HepG2 (cell line): ENCODE data around the gene MOCS1. TPM values are rescaled to one million over a fixed set of nuclear protein-coding genes. Genes with fewer than 3 reads are reported as not detected.

ENCODE experiments used
- ATAC-seq: fragments of 200-7000 bp; cut with Tn5 transposase; 3 replicates; pipeline ENCODE4 v1.9.1; 2020; ENCODE audit warnings: mild to moderate bottlenecking, moderate library complexity
- BruUV-seq: library from RNA; stranded (reverse); fragments of 400-500 nt; replicated peaks from 2 replicates; lab custom pipeline; 2021; lab: Mats Ljungman, UMichigan
- CTCF ChIA-PET: fragments of 300-600 bp; formaldehyde crosslinking; extraction: SDS; loops from one replicate; lab custom pipeline; 2021; ENCODE audit warnings: low total read pairs, inconsistent platforms, low intra/inter-chr PET ratio; lab: Yijun Ruan, JAX
- POLR2A ChIA-PET: fragments of 350-600 bp; sonication (Branson Sonifier 250); formaldehyde crosslinking; loops from one replicate; lab custom pipeline; 2020; ENCODE audit warnings: antibody characterized with exemption, inconsistent platforms; lab: Yijun Ruan, JAX
- DNase-seq: peaks from one replicate; pipeline ENCODE4 v3.0.0-alpha.2; 2015; ENCODE audit warnings: low spot score
- FAIRE-seq: peaks from 3 replicates; lab custom pipeline; 2011; peaks lifted over from hg19 to GRCh38; lab: Jason Lieb, UNC
- H2AFZ ChIP-seq: one replicate; pipeline ENCODE4 v1.6.1; 2011; ENCODE audit warnings: low read length, inconsistent platforms
- H3K27ac ChIP-seq: fragments of 300-600 bp; 3 replicates; pipeline ENCODE4 v1.8.0; 2011; ENCODE audit warnings: mixed run types, mild to moderate bottlenecking, mixed read lengths, low read length, inconsistent platforms; ENCODE audit not compliant: insufficient read depth; ENCODE audit errors: extremely low read length
- H3K27me3 ChIP-seq, 2 experiments: fragments of 200-600 bp in 1 of 2; 2 replicates in 1 of 2; 3 replicates in 1 of 2; pipeline versions ENCODE4 v1.6.0 to v1.8.0; 2011; ENCODE audit warnings: low read length in 2 of 2, mild to moderate bottlenecking in 2 of 2, moderate library complexity in 2 of 2, inconsistent platforms in 1 of 2; ENCODE audit not compliant: insufficient read depth in 2 of 2, control insufficient read depth in 1 of 2
- H3K36me3 ChIP-seq, 2 experiments: fragments of 200-600 bp in 1 of 2; replicated peaks in 1 of 2; 2 replicates in 1 of 2; 3 replicates in 1 of 2; pipeline versions ENCODE4 v1.5.1 to v1.8.0; 2011; ENCODE audit warnings: low read length in 2 of 2, inconsistent platforms in 1 of 2; ENCODE audit not compliant: insufficient read depth in 2 of 2, control insufficient read depth in 1 of 2
- H3K4me1 ChIP-seq: 2 replicates; pipeline ENCODE4 v1.5.1; 2012; ENCODE audit warnings: low read length, inconsistent platforms; ENCODE audit not compliant: insufficient read depth
- H3K4me2 ChIP-seq: 2 replicates; pipeline ENCODE4 v1.6.0; 2011; ENCODE audit warnings: low read depth, low read length, inconsistent platforms
- H3K4me3 ChIP-seq, 3 experiments: fragments of 200-600 bp in 1 of 3; sonication (generic), shearing (Covaris generic) in 1 of 3; replicated peaks in 1 of 3; 2 replicates each; pipeline ENCODE4 v1.5.1; 2011 to 2016; ENCODE audit warnings: low read length in 3 of 3, inconsistent platforms in 2 of 3, low read depth in 2 of 3, mild to moderate bottlenecking in 2 of 3, control low read depth in 1 of 3, mixed read lengths in 1 of 3; ENCODE audit not compliant: insufficient read depth in 1 of 3
- H3K79me2 ChIP-seq: one replicate; pipeline ENCODE4 v1.6.1; 2011; ENCODE audit warnings: low read length, inconsistent platforms; ENCODE audit not compliant: insufficient read depth
- H3K9ac ChIP-seq: 2 replicates; pipeline ENCODE4 v1.6.0; 2011; ENCODE audit warnings: mild to moderate bottlenecking, low read depth, low read length, inconsistent platforms; ENCODE audit not compliant: insufficient read depth
- H3K9me3 ChIP-seq: 2 replicates; pipeline ENCODE4 v1.5.1; 2012; ENCODE audit warnings: mild to moderate bottlenecking, low read length
- H4K20me1 ChIP-seq: 2 replicates; pipeline ENCODE4 v1.6.0; 2011; ENCODE audit warnings: inconsistent platforms, mild to moderate bottlenecking, low read length, moderate library complexity; ENCODE audit not compliant: insufficient read depth
- ADNP ChIP-seq: sonication (generic); formaldehyde crosslinking; IDR thresholded peaks from 2 replicates; pipeline ENCODE4 v1.4.0; 2020; ENCODE audit warnings: missing genetic modification reagents
- HNRNPH1 ChIP-seq: fragments of 200-400 bp; formaldehyde crosslinking; optimal IDR thresholded peaks from 2 replicates; pipeline ENCODE3; 2017; ENCODE audit warnings: mild to moderate bottlenecking, low read depth, low read length
- HNRNPK ChIP-seq: fragments of 200-400 bp; formaldehyde crosslinking; IDR thresholded peaks from 2 replicates; pipeline ENCODE4 v1.6.1; 2018; ENCODE audit warnings: low read length, low read depth, moderate library complexity, mild to moderate bottlenecking; ENCODE audit not compliant: poor library complexity, severe bottlenecking
- IKZF4 ChIP-seq: sonication (generic); formaldehyde crosslinking; IDR thresholded peaks from 2 replicates; pipeline ENCODE4 v1.5.1; 2020; ENCODE audit warnings: borderline replicate concordance, mild to moderate bottlenecking, low read depth, missing genetic modification reagents; ENCODE audit errors: not compliant biosample characterization
- JARID2 ChIP-seq: sonication (generic); formaldehyde crosslinking; IDR thresholded peaks from 2 replicates; pipeline ENCODE4 v1.8.1; 2023; ENCODE audit warnings: missing genetic modification reagents, inconsistent platforms; ENCODE audit not compliant: insufficient replicate concordance
- MTF1 ChIP-seq: sonication (generic); formaldehyde crosslinking; IDR thresholded peaks from 2 replicates; pipeline ENCODE4 v1.5.0; 2020; ENCODE audit warnings: missing genetic modification reagents
- NFIC ChIP-seq: IDR thresholded peaks from 2 replicates; pipeline ENCODE4 v1.6.1; 2012; ENCODE audit warnings: mild to moderate bottlenecking, low read length, inconsistent platforms
- RBAK ChIP-seq: sonication (generic); formaldehyde crosslinking; IDR thresholded peaks from 2 replicates; pipeline ENCODE4 v1.5.1; 2020; ENCODE audit warnings: mild to moderate bottlenecking, missing genetic modification reagents
- SAFB2 ChIP-seq: sonication (generic); formaldehyde crosslinking; IDR thresholded peaks from 2 replicates; pipeline ENCODE4 v1.5.1; 2020; ENCODE audit warnings: missing genetic modification reagents, low read depth, mild to moderate bottlenecking, borderline replicate concordance
- SMAD3 ChIP-seq: sonication (generic); formaldehyde crosslinking; IDR thresholded peaks from 2 replicates; pipeline ENCODE4 v1.4.0; 2020; ENCODE audit warnings: missing genetic modification reagents
- ZFP36L2 ChIP-seq: sonication (generic); formaldehyde crosslinking; IDR thresholded peaks from 2 replicates; pipeline ENCODE4 v1.4.0; 2020; ENCODE audit warnings: missing genetic modification reagents
- ZNF180 ChIP-seq: sonication (generic); formaldehyde crosslinking; IDR thresholded peaks from 2 replicates; pipeline ENCODE4 v1.4.0; 2020; ENCODE audit warnings: low read depth, missing genetic modification reagents, borderline replicate concordance
- ZNF546 ChIP-seq: sonication (generic); formaldehyde crosslinking; conservative IDR thresholded peaks from 2 replicates; pipeline ENCODE4 v1.8.1; 2023; ENCODE audit warnings: mild to moderate bottlenecking, missing genetic modification reagents
- ZNF572 ChIP-seq: sonication (generic); formaldehyde crosslinking; IDR thresholded peaks from 2 replicates; pipeline ENCODE4 v1.5.1; 2020; ENCODE audit warnings: mild to moderate bottlenecking, missing genetic modification reagents
- ZNF619 ChIP-seq: sonication (generic); formaldehyde crosslinking; IDR thresholded peaks from 2 replicates; pipeline ENCODE4 v1.4.0; 2020; ENCODE audit warnings: mild to moderate bottlenecking, missing genetic modification reagents
- ZNF652 ChIP-seq: IDR thresholded peaks from 2 replicates; pipeline ENCODE4 v1.6.1; 2016; ENCODE audit warnings: low read depth, borderline replicate concordance
- ZNF746 ChIP-seq: sonication (generic); formaldehyde crosslinking; IDR thresholded peaks from 2 replicates; pipeline ENCODE4 v1.8.0; 2022; ENCODE audit warnings: mild to moderate bottlenecking, missing genetic modification reagents
- ZNF879 ChIP-seq: sonication (generic); formaldehyde crosslinking; IDR thresholded peaks from 2 replicates; pipeline ENCODE4 v1.8.1; 2023; ENCODE audit warnings: missing genetic modification reagents
- WGBS: methylation state at CpG from one replicate; pipeline ENCODE4 v1.1.6; 2017; ENCODE audit warnings: low lambda C conversion rate; 5-methylcytosine and 5-hydroxymethylcytosine counted together
- in situ Hi-C: cut with HindIII; loops from 2 replicates; pipeline ENCODE4 v1.10.0; 2017; ENCODE audit warnings: low pct_unique_long_range_greater_than_20kb; ENCODE audit not compliant: extremely low pct_ligation_motif_present
- intact Hi-C: fragments of 100-400 bp; cut with micrococcal nuclease; formaldehyde crosslinking; loops from one replicate; pipeline ENCODE4 v1.10.0; 2022; ENCODE audit not compliant: unreplicated experiment
- polyA plus RNA-seq, 8 experiments: library from polyadenylated mRNA; depleted of rRNA in 3 of 8; stranded (reverse) in 7 of 8; unstranded in 1 of 8; fragments of >200 nt; fragmentation: Illumina TruSeq in 4 of 8; extraction: Trizol in 4 of 8; gene quantifications; 2 replicates each; pipeline versions ENCODE4 v1.2.1 to v1.2.3, GENCODE V29; 2011 to 2016; ENCODE audit warnings: low read depth in 4 of 8, missing spikeins in 1 of 8, mixed read lengths in 1 of 8; ENCODE audit not compliant: insufficient read depth in 1 of 8
- total RNA-seq, 5 experiments: library from RNA; depleted of rRNA; stranded (reverse); fragments of >200 nt; fragmentation: Illumina TruSeq; extraction: Trizol; gene quantifications; 2 replicates each; pipeline ENCODE4 v1.2.3, GENCODE V29; 2016; ENCODE audit warnings: low read depth in 1 of 5
- TF ChIP-seq, protein P1 (sequence below): sonication (generic); formaldehyde crosslinking; IDR thresholded peaks from 2 replicates; pipeline ENCODE4 v1.8.1; 2022; ENCODE audit warnings: mild to moderate bottlenecking, missing genetic modification reagents
- TF ChIP-seq, protein P2 (sequence below): sonication (generic); formaldehyde crosslinking; IDR thresholded peaks from 2 replicates; pipeline ENCODE4 v1.4.0; 2020; ENCODE audit warnings: mild to moderate bottlenecking, missing genetic modification reagents
- TF ChIP-seq, protein P3 (sequence below): sonication (generic); formaldehyde crosslinking; IDR thresholded peaks from 2 replicates; pipeline ENCODE4 v1.4.0; 2020; ENCODE audit warnings: missing genetic modification reagents, mild to moderate bottlenecking, borderline replicate concordance

Gene MOCS1
- total and polyA plus RNA-seq, 2 of the 13 experiments (the other 11 are each of a cell fraction or from before 2014, with no cell fraction given) = 5.3 to 11.7 TPM

GRCh38 chr6:39933669-39934130, 562 bp downstream of the MOCS1 start:
- ATAC-seq (peak; percentile 39), FAIRE-seq (no peak), DNase-seq (peak; percentile 9)
- peak overlapping the region; percentile 79 for H3K9ac ChIP-seq
- peak overlapping the region; percentile 80 to 96 (median 91) for H3K4me3 ChIP-seq
- H3K79me2 ChIP-seq = no peaks in the 10 kb centered on the region
- POLR2A ChIA-PET = interaction anchor here (0.9 to 1.7 kb wide), 3 partner anchors 8 to 15 kb away, joined by 4 to 12 read pairs (median 10); no protein-coding TSS in a partner anchor
- H3K9me3 ChIP-seq = no peaks in the 10 kb centered on the region
- in situ Hi-C loops (no loop called here), intact Hi-C loops (no loop called here)
- H3K27ac ChIP-seq = no peak overlapping the region
- 10% methylated on average over 9 of the region's 9 CpGs for WGBS
- H3K36me3 ChIP-seq = no peaks in the 10 kb centered on the region; a peak in 1 of 5 replicates
- CTCF ChIA-PET = no interaction called here
- peak overlapping the region; percentile 45 for H2AFZ ChIP-seq
- peak overlapping the region; percentile 74 for H3K4me2 ChIP-seq
- no peaks in the 10 kb centered on the region for H4K20me1 ChIP-seq
- peaks cover 37% of the 10 kb centered on the region for H3K4me1 ChIP-seq
- 0 out of 5 replicates have a peak, but pooled peaks cover 0 to 3% of the 10 kb centered on the region in 2 experiments for H3K27me3 ChIP-seq
- no TSS peak for BruUV-seq
- TF ChIP-seq ADNP (CRISPR knock-in tag) = no peak
- TF ChIP-seq, protein P1, sequence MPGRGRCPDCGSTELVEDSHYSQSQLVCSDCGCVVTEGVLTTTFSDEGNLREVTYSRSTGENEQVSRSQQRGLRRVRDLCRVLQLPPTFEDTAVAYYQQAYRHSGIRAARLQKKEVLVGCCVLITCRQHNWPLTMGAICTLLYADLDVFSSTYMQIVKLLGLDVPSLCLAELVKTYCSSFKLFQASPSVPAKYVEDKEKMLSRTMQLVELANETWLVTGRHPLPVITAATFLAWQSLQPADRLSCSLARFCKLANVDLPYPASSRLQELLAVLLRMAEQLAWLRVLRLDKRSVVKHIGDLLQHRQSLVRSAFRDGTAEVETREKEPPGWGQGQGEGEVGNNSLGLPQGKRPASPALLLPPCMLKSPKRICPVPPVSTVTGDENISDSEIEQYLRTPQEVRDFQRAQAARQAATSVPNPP (CRISPR knock-in tag) = no peak
- TF ChIP-seq ZNF180 (CRISPR knock-in tag) = no peak
- no peak for TF ChIP-seq ZNF746 (CRISPR knock-in tag)
- TF ChIP-seq HNRNPK = no peak
- TF ChIP-seq NFIC = no peak
- no peak for TF ChIP-seq ZNF652 (CRISPR knock-in tag)
- TF ChIP-seq, protein P2, sequence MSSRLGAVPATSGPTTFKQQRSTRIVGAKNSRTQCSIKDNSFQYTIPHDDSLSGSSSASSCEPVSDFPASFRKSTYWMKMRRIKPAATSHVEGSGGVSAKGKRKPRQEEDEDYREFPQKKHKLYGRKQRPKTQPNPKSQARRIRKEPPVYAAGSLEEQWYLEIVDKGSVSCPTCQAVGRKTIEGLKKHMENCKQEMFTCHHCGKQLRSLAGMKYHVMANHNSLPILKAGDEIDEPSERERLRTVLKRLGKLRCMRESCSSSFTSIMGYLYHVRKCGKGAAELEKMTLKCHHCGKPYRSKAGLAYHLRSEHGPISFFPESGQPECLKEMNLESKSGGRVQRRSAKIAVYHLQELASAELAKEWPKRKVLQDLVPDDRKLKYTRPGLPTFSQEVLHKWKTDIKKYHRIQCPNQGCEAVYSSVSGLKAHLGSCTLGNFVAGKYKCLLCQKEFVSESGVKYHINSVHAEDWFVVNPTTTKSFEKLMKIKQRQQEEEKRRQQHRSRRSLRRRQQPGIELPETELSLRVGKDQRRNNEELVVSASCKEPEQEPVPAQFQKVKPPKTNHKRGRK (CRISPR knock-in tag) = no peak
- TF ChIP-seq IKZF4 (CRISPR knock-in tag) = peak; percentile 19
- no peak for TF ChIP-seq SMAD3 (CRISPR knock-in tag)
- no peak for TF ChIP-seq ZFP36L2 (CRISPR knock-in tag)
- TF ChIP-seq MTF1 (CRISPR knock-in tag) = peak; percentile 7; the same call in 1 of the 2 replicates
- no peak for TF ChIP-seq RBAK
- no peak for TF ChIP-seq SAFB2 (CRISPR knock-in tag)
- no peak for TF ChIP-seq ZNF572
- TF ChIP-seq, protein P3, sequence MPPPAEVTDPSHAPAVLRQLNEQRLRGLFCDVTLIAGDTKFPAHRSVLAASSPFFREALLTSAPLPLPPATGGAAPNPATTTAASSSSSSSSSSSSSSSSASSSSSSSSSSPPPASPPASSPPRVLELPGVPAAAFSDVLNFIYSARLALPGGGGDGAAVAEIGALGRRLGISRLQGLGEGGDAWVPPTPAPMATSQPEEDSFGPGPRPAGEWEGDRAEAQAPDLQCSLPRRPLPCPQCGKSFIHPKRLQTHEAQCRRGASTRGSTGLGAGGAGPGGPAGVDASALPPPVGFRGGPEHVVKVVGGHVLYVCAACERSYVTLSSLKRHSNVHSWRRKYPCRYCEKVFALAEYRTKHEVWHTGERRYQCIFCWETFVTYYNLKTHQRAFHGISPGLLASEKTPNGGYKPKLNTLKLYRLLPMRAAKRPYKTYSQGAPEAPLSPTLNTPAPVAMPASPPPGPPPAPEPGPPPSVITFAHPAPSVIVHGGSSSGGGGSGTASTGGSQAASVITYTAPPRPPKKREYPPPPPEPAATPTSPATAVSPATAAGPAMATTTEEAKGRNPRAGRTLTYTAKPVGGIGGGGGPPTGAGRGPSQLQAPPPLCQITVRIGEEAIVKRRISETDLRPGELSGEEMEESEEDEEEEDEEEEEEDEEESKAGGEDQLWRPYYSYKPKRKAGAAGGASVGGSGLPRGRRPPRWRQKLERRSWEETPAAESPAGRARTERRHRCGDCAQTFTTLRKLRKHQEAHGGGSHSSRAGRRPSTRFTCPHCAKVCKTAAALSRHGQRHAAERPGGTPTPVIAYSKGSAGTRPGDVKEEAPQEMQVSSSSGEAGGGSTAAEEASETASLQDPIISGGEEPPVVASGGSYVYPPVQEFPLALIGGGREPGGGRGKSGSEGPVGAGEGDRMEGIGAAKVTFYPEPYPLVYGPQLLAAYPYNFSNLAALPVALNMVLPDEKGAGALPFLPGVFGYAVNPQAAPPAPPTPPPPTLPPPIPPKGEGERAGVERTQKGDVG (CRISPR knock-in tag) = no peak
- TF ChIP-seq ZNF546 (CRISPR knock-in tag) = no peak
- TF ChIP-seq JARID2 (CRISPR knock-in tag) = no peak
- no peak for TF ChIP-seq HNRNPH1
- TF ChIP-seq ZNF879 (CRISPR knock-in tag) = peak; percentile 76
- TF ChIP-seq ZNF619 (CRISPR knock-in tag) = no peak
